Stimulated activated CD8-positive, alpha-beta memory T cell treated with anti-CD3 and anti-CD28 coated beads, Interleukin-15, amount 100 ng/mL, for 24 hours (primary cell): ENCODE results near the gene TMEM163.

ENCODE experiments used
- DNase-seq: peaks from one replicate; pipeline ENCODE4 v3.0.0-alpha.2; 2020; ENCODE audit warnings: low read depth

Gene TMEM163

GRCh38 chr2:134457765-134458472 lies 260.9 kb downstream of the TMEM163 start:
- DNase-seq, result no peak

DNA sequence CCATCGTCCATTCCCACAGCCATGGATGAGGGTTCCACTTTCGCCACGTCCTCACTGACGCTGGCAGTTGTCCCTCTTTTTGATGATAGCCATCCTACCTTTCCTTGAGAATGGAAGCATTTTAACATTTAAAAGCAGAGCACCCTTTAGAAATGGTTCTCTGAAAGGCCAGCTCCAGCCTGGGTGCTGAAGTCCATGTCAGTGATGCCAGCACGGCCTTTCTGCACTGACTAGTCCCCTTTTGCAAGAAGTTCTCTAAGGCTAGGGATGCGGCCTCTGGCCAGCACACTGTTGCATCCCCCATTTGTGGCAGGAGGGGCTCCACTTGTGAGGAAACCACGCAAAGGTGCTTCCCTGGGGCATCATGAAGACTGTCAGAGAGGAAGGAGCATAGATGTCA lies 261.4 kb downstream of the TMEM163 start:
- DNase-seq, result no peak

DNA sequence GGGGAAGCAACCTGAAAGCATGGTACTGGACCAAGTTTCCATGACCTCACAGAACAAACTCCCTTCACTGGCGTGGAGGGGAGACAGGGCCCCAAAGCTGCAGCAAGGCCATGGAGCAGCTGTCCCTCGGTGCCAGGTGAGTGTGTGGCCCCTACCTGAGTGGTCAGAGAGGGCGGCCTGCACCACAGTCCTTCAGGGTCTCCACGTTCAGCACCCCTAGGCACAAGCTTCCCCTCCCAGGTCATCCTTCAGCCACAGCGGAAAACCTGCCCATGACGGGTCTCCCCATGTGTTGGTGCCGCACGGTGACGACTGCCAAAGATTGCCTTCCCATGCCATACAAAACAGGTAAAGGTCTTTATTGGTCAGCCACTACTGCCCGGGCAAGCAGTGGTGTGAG lies 263.4 kb downstream of the TMEM163 start:
- no peak for DNase-seq

DNA sequence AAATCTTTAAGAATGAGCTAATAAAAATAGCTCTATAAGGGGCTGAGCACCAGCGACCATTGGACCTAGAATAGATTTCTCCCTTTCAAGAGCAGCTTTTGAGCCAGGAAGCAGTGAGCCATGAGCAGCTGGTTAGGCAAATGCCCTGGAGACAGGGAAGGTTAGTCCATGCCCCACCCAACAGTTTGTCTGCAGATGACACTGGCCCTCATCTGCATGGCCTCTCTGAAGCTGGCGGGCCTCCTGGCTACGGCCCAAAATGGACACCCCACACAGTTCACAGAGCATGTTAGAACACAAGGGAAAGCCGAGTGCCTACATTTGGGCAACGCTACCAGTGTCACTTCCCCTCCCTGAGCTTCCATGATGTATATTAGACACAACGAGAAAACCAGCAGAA lies 263.9 kb downstream of the TMEM163 start:
- no peak for DNase-seq

DNA sequence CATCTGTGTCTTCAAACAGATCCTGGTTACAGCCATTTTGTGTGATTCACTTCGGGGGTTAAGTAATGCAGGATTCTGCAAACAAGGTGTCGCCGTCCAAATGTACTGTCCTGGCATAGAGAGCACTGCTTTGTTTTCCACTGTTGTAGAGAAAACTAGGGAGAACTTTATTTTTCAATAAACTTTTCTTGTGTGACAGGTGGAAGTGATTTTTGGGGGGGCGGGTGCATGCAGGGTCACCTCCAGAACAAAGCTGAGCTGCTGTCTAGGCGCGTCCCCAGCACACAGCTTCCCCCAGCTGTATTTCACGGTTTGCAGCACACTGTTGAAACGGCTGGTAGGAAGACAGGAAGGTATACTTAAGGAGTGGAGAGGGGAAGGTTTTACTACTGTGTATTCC lies 264.4 kb downstream of the TMEM163 start:
- DNase-seq, result no peak

DNA sequence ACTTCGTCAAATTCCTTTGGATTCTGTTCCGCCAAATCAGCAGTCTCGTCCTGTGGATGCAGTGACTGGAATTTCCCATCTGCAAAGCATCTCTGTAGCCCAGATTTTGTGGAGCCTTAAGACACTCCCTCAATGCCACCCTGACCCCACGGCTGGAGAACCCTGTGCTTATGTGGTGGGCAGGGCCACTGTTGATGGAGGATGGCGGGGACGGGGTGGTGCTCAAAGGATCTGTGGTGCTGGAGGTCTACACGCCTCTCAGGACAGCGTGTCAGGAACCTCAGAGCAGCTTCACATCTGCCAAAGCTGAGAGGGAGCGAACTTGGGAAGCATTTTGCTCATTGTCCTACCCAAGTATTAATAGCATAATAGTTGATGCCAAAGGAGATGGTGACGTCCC lies 264.8 kb downstream of the TMEM163 start:
- no peak for DNase-seq

- DNase-seq, result no peak
Observed at GRCh38 chr2:134453476-134453875, 265.3 kb downstream of the TMEM163 start.

- DNase-seq, result no peak
Observed at GRCh38 chr2:134452042-134452733, 266.6 kb downstream of the TMEM163 start.

- no peak for DNase-seq
Observed at GRCh38 chr2:134451347-134451630, 267.5 kb downstream of the TMEM163 start.

GRCh38 chr2:134449751-134450513 lies 268.9 kb downstream of the TMEM163 start:
- no peak for DNase-seq

DNA sequence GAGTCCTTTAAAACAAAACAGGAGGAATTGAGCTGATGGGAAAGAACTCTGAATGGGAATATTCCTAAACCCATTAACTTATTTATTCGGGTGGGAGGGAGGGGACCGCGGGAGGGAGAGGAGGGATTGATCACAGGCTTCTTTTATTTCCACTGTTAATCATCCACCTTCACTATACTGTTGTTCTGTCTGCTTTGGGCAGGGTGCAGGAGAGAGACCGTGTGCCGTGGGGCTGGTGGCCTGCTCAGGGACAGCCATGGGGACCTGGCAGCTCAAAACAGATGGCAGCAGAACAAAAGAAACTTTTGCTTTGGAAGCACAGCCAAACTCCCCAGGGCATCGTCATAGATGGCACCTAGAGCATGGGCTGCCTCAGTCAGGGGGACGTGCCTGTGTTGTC lies 269.6 kb downstream of the TMEM163 start:
- DNase-seq, result no peak

DNA sequence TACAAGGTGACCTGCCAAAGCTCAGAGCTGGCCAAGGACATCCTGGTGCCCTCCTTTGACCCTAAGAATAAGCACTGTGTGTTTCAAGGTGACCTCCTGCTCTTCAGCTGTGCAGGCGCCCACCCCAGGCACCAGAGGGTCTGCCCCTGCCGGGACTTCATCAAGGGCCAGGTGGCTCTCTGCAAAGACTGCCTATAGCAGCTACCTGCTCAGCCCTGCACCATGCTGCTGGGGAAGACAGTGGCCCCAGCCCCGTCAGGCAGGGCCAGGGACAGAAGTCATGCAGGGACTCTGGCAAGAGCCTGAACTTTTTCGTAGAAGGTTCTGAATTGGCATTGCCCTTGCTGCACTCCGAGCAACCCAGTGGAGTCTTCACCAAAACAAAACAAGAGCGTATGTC lies 270.1 kb downstream of the TMEM163 start:
- DNase-seq, result no peak

DNA sequence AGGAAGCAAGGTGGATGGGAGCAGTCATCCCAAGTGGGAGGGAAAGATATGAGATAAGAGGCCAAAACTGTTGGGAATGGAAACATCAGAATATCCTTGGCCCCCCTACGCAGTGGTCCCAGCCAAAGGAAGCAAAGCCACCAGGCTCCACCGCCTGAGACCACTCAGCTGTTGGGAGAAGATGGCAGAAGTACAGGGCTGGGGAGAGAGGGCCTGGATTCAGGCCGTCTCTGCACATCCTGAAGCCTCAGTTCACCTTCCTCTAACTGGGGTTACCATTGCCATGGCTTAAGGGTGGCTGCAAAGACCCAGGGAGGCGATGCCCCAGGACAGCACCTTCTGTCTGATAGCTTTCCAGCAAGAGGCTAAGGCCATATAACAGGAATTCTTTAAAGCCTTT lies 271.1 kb downstream of the TMEM163 start:
- DNase-seq, result no peak

DNA sequence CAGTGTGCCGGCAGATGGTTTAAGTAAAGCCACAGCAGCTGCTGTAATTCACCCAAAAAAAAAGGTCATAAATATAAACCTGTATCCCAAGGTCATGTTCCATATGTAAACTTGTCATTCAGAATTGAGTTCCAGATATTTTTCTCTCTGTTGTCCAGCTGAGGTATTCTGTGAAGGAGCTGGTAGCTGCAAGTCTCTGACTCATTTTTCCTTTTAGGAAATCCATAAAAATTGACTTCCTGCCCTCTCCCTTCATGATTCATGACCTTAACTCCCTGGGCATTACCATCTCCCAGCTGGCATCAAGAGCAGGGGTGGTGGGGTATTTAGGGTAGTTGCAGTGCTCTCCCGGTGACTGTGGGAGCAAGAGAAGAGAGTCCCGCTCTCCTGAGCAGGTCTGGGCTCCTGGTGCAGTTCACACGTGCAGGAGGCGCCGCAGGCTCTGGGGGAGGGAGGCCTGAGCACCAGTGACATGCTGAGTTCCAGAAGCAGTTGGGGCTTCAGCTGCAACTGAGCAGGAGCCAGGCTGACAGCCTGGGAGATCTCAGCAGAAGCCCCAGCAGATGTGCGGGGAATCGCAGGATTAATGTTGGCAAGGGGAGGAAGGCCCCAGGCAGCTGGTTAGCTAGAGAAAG lies 272.3 kb downstream of the TMEM163 start:
- no peak for DNase-seq

DNA sequence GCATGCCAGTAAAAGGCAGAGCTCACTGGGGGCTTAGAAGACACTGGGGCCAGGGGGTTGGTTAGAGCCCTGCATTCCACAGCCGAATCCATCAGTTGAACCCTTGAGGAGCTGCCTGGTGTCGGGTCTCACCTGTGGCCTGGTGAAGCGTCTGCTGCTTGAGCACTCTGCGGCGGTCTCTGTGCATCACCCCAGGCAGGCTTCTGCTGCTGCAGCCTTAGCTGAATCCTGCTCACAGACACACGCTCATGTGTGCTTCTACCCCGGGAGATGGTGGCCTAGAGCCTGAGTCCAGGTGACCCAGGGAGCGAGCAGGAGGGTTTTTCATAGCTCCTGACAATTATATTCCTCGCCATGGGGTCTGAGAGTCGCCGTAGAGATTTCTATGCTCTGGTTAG lies 272.8 kb downstream of the TMEM163 start:
- DNase-seq, result no peak

DNA sequence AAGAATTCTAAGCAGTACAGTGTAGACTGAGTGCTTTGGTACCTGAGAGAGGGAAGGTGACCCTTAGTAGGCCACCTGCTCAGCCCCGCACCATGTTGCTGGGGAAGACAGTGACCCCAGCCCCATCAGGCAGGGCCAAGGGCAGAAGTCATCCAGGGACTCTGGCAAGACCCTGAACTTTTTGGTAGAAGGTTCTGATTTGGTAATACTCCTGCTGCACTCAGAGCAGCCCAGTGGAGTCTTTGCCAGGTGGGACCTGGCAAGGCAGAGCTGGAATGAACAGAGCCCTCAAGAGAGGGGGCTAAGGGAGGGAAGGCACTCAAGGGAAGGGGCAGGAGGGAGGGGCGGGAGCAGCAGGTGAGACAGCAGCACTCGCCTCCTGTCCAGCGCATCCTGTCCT lies 273.7 kb downstream of the TMEM163 start:
- DNase-seq, result no peak

DNA sequence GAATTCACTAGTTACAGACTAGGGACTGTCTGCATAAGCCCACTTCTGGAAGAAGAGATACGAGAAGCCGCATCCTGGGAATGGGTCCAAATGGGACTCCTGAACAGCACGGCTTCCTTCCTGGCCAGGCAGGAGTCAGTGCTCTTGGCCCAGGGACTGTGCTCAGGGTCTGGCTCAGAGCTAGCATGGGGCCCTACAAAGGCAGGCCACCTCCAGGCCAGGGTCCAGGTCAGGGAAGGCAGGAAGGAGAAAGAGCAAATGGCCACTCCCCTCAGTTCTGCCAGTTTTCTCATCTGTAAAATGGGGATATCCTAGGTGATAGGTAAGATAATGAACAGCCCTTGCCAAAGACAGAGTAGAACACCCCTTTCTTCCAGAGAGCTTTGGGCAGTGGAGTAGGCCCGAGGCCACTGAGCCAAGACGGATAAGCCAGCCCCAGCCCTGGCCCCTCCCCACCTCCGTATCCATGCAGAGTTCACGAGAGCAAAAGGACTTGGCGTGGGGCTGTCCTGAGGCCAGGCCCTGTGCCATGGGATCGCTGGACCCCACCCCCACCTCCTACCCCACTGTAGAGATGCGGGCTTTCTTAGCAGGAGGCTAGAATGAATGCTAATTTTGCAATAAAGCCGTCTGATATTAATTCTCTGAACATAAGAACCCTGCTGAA lies 274.9 kb downstream of the TMEM163 start:
- no peak for DNase-seq

- no peak for DNase-seq
Observed at GRCh38 chr2:134441153-134441863, 277.5 kb downstream of the TMEM163 start.

- DNase-seq, result no peak
Observed at GRCh38 chr2:134440336-134440909, 278.4 kb downstream of the TMEM163 start.

GRCh38 chr2:134438371-134438770 lies 280.4 kb downstream of the TMEM163 start:
- DNase-seq, result no peak

DNA sequence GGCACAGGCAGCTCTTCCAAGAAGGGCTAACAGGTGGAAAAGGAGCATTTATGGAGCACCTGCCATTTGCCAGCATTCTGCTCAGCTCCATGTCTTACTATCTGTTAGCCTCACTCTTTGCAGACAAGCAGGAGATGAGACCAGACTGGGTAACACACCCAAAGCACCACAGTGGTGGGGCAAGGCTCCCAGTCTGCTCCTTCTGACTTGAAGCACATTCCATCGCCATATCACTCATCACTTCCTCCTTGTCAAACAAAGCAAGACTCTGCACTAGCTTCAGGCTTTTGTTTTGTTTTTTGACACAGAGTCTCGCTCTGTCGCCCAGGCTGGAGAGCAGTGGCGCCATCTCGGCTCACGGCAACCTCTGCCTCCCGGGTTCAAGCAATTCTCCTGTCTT lies 282.1 kb downstream of the TMEM163 start:
- DNase-seq, result no peak
